NCI-H82 treated with DMSO at 0.1 percent for 48 hours (cell line): ENCODE measurements around the gene PPP1R12A.
"Not testable (repeated sequence)": the region's sequence is repeated elsewhere in the genome, so short reads cannot be mapped to it uniquely, and the experiment has no call there.

Experiments
- DNase-seq: peaks from one replicate; lab custom pipeline; 2025; ENCODE audit not compliant: unreplicated experiment; lab: John Stamatoyannopoulos, UW

PPP1R12A gene

DNA sequence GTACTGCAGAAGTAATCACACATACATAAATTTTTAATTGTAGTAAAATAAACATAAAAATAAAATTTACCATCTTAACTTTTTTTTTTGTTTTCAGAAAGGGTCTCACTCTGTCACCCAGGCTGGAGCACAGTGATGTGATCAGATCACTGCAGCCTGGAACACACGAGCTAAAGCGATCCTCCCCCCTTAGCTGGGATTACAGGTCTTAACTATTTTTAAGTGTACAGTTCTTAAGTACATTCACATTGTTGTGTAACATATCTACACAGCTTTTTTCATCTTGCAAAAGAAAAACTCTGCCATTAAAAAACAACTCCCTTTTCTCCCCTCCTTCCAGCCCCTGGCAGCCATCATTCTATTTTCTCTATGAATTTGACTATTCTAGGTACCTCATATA is 92.3 kb downstream of the PPP1R12A start:
- DNase-seq = no peak

DNA sequence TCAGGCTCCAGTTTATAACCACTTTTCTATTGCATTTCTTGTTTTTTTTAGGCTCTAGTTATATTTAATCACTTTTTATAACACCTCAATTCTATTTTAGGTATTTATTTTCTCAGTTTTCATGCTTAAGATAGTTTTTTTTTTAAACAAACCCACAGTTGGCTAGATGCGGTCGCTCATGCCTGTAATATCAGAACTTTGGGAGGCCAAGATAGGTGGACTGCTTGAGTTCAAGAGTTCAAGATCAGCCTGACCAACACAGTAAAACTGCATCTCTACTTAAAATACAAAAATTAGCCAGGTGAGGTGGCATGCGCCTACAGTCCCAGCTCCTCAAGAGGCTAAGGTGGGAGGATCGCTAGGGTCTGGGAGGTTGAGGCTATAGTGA is 93.0 kb downstream of the PPP1R12A start:
- no peak for DNase-seq

DNA sequence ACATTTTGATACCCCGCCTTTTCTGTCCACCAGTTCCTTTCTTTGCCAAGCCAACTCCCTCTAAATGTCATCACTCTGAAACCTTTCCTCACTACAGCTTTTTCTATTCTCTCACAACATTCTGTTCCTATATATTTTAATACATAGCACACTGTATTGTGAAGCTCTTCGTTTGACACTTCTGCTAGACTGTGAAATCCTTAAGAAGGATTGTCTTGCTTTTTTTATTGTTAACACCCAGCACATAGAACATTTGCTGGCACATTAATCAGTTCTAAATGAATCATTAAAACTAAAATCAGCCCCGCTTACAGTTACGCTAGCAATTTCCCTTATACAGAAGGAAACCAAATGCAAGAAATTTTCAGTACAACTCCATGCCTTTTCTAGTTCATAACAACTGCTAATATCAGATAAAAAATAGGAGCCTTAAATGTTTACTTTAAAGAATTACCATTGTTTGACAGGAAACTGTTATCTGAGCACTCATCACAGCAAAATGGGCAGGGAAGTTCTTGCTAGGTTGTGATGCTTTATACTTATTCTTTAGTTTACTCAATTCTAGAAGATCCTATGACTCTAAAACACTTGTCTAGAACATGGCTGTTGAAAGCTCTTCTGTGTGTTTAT is 93.5 kb downstream of the PPP1R12A start:
- DNase-seq = no peak

DNA sequence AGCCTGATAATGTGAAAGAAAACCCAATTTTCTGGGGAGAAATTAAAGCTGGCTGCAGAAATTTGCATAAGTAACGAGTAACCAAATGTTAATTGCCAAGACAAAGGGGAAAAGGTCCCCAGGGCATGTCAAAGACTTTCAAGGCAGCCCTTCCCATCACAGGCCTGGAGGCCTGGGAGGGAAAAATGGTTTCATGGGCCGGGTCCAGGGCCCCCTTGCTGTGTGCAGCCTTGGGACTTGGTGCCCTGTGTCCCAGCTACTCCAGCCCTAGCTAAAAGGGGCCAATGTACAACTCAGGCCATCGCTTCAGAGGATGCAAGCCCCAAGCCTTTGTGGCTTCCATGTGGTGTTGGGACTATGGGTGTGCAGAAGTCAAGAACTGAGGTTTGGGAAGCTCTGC is 96.5 kb downstream of the PPP1R12A start:
- no peak for DNase-seq

DNA sequence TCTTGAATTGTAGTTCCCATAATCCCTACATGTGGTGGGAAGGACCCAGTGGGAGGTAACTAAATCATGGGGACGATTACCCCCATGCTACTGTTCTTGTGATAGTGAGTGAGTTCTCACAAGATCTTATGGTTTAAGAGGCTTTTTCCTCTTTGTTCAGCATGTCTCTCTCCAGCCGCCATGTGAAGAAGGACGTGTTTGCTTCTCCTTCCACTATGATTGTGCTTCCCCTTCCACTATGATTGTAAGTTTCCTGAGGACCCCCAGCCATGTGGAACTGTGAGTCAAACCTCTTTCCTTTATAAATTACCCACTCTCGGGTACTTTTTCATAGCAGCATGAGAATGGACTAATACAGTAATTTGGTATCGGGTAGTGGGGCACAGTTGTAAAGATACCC is 97.3 kb downstream of the PPP1R12A start:
- DNase-seq = no peak

DNA sequence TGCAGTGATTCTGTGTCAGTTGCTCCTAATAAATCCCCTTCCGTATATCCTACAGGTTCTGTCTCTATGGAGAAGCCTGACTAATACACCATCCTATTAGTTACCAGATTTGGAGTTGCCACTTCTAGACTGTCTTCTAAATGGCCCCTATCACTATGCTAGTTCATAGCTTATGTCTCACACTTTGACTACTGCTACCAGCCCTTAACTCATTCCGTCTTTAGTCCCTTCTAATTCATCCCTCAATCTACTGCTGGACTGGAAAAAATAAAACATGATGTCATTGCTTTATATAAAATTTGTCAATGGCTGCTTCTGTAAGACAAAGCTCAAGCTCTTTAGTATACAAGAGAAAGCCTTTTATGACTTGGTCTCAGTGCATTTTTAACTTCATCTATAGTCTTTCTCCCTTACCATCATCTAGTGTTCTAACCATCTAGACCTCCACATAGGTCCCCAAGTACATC is 99.5 kb downstream of the PPP1R12A start:
- DNase-seq = no peak

DNA sequence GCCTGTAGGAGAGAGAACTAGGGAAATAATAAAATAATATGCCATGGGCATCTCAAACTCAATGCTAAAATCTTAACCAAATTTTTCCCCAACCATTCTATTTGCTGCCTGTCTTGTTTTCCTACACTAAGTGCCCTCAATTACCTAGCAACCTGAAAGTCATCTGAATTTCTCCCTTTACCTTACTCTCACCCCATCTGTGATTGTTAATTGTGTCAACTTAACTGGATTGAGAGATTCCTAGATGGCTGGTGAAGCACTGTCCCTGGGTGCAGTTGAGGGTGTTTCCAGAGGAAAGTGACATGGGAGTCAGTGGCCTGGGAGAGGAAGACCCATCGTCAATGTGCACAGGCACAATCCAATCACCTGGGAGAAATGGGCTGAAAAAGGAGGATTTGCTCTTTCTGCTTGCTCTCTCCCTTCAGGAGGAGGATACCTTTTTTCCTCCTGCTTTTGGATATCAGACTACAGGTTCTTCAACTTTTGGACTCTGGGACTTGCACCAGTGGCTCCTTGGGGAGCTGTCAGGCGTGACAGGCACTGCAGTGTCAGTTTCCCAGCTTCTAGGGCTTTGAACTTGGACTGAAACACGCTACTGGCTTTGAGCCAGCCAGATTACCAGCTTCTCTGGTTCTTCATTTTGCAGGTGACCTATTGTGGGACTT is 100.1 kb downstream of the PPP1R12A start:
- no peak for DNase-seq

DNA sequence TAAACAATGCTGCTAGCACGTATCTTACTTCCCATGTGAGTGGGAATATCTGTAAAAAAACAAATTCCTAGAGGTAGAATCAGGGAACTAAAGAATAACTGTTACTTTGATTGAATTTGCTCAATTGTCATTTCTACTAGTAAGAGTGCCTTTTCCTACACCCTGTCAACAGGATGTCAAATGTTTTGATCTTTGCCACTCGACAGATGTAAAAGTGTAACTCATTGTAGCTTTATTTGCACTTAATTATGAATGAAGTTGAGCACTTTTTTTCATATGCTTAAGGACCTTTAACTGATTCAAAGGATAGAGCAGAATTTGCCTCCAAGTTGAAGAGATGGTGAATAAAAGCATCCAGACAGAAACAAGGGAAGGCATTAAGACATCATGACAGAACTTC is 104.5 kb downstream of the PPP1R12A start:
- DNase-seq = no peak

DNA sequence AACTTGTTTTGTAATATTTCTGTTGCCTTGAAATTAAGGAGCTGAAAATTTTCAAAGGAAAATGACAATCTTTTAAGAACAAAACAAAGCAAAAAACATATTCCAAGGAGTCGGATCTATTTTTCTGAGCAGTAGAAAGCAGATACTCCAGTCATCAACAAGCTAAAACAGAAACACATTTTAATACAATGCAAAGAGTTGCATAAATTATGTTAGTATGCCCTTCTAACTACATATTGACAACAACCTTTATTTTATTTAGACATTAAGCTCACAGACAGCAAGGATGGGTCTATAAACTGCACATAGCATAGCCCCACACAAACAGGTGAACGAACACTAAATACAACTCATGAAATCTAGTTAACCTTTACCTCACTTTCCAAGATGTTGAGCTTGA is 106.0 kb downstream of the PPP1R12A start:
- no peak for DNase-seq

DNA sequence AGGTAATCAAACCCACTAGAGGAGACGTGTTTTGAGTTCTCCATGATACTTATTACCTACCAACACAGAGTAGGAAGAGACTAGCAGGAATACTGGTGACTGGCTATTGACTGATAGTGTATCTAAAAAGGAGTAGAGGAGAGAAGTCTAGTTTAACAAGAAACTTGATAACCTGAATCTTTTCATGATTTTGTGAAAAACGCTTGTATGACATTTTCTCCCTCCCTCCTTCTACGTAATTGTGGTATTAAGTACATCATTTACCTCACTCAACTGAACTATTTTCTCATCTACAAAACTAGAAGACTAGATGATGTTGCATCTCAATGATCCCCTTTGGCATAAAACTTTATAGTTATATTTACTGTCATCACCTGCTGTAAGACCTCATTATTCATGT is 107.4 kb downstream of the PPP1R12A start:
- no peak for DNase-seq

DNA sequence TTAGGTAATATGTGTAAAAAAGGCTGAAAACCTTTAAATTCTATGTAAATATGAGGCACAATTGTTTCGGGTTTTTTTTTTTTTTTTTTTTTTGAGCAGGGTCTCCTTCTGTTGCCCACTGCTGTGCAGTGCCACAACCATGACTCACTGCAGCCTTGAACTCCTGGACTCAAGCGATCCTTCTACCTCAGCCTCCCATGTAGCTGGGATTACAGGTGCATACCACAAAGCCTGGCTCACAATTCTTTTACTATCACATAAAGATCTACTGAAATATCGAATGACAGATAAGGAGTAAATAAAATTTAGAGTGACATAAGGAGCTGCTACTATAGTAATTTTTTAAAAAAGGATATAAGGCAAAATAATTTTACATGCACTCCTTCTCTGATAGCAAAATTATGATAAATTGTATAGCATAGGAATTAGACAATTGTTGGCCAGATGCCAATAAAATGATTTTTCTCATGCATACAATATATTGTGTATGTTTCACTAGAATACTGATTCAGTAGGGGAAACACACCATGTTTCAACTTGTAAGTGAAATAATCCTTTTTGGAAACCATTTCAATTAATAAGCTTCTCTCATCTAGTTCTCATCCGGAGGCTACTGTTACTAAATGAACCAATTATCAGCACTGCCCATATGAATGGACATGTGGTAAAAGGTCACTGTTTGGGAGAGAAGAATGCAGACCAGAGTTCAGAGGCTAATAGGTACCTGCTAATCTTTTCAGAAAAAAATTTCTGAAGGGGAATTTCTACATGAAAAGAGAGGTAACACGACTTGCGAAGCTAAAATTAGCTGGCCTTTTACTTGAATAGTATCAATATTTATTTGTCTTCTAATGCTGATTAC is 108.4 kb downstream of the PPP1R12A start:
- no peak for DNase-seq

DNA sequence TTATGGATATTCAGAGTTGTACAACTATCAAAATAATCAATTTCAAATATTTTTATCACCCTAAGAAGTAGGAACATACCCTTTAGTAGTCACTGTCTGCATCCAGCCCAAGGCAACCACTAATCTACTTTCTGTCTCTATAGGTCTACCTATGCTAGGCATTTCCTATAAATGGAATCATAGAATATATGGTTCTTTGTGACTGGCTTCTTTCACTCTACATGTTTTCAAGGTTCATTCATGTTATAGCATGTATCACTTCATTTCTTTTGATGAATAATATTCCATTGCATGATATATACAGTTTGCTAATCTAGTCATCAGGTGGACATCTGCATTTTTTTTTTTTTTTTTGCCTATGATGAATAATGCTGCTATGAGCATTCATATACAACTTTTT is 112.4 kb downstream of the PPP1R12A start:
- DNase-seq = no peak

DNA sequence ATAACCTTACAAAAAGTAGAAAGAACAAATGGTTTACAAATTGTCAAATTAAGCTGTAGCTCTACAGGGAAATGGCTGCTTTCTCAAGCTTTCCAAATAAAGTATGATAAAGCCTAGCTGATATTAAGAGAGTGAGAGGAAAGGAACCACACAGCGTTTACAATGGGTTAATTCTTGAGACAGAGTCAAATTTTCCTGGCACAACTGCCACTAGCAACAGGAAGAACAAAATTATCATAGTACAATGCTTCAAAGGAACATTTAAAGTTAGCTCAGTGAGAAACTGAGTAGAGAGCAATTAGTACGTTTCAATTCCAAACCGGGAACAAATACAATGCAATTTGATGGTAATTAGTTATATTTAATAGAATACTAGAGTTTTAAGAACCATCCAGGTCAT is 116.0 kb downstream of the PPP1R12A start:
- DNase-seq = no peak

DNA sequence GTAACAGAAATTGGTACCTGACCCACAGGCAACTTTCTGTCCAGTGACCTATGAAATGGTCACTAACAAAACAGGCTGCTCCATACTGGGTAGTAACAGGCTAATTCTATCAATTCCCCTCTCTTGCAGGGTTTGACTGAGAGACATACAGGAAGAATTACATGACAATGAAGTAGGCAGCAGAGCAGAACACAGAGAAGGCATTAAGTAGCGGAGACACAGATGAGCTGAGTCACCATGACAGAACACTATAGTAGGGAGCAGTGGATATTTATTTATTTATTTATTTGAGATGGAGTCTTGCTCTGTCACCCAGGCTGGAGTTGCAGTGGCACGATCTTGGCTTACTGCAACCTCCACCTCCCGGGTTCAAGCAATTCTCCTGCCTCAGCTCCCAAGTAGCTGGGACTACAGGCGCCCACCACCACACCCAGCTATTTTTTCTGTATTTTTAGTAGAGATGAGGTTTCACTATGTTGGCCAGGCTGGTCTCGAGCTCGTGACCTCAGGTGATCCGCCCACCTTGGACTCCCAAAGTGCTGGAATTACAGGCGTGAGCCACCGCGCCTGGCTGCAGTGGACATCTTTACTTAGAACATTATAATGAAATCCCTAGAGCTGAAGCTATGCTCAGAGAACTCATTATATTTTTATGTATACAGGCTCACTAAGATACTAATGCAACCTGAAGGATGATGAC is 150.4 kb downstream of the PPP1R12A start:
- DNase-seq = not testable (repeated sequence)

DNA sequence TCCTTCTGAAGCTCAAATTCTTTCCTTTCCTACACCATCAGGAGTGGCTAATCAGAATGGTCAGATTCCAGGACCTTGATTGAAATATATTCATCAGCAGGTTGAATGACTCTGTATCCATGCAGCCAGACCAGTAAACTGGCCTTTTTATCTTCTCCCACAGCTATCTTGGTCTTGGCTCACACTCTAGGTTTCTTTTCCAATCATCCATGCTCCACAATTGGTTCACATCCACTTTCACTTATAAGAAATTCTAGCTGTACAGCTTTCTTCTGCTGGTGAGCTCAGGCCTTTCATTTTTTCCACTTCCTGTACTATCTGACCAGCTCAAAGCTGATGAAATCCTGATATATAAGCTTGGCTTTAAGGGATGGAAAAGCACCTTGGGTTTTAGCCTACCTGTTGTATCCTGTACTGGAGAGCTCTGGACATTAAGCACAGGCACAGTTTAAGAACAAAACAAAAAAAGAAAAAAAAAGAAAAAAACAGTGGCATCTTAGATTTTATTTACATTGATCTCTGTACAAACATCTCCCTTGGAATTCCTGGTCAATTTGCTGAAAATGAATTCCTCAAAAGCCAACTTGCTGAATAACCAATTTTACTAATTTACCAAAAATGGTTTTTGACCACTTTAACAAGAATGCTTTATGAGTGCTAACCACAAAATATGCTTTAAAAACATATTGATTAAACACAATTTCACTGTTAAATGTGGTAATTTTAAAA is 152.6 kb downstream of the PPP1R12A start:
- DNase-seq = no peak

DNA sequence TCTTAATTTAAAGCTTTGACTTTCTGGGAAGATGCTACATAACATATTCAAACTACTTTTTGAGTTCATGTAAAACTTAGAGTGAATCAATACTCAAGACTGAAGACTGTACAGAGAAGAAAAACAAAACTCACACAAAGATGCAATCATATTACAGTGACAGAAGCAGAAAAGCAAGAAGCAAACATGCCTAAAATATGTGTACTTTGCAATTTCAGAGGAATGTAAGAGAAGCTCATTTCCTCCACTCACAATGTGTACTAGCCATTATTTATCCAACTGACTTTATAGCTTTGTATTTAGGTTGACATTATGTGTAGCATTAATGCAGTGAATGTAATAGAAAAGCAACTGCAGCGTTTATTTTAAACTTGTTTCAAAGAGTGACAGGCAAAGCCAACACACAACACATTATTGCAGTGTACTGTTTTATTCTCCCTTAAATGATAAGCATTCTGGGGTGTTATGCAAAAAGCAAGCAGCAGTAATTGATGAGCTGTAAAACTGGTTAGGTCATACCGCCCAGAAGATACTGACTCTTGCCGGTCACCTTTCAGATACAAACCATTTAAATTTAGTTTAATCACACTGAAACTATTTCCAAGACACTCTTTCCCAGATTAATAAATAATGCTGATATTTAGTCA is 156.0 kb downstream of the PPP1R12A start:
- DNase-seq = no peak

DNA sequence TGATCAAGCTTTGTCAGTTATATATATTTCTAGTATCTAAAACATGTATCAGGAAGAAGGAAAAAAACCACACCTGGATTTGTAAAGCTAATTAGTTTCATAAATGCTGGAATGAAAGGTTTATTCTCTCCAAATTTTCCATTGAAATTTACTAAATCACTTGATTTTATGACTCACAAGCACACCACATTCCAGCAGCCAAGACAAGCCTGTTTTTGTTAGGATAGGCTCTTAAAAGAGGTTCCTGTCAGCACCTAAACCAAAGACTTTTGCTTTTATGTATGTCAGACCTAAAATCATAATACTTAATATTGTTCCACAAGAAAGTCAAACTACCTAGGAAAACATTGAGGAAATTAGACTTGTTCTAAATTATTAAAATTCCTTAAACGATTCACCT is 158.8 kb downstream of the PPP1R12A start:
- DNase-seq = no peak

DNA sequence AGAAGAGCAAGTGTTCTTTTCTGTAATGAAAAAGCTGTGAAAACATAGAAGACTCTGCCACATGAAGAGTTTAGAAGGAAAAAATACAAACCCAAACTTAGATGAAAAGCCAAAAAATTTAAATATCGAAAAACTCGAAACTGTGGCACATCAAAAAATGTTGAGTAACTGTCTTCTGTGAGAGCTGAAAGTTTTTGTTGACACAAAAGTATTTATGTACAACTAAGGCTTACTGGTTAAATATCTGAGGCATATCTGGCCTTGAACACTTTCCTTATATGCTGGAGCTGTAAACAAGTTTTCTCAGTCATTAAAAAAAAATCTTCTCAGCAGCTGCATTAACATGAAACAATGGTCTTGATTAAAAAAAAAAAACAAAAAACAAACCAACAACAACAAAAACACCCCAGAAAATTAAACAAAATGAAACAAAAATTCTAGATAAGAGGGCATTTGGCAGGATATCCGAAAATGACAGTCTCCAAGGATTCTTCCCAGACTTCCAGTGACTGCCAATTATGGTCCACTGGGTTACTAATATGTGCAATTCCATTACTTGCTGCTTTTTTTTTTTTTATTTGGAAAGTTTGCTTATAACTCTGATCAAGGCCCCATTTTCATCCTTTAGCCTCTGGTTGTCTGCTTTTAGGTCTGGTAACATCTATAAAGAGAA is 159.4 kb downstream of the PPP1R12A start:
- no peak for DNase-seq

DNA sequence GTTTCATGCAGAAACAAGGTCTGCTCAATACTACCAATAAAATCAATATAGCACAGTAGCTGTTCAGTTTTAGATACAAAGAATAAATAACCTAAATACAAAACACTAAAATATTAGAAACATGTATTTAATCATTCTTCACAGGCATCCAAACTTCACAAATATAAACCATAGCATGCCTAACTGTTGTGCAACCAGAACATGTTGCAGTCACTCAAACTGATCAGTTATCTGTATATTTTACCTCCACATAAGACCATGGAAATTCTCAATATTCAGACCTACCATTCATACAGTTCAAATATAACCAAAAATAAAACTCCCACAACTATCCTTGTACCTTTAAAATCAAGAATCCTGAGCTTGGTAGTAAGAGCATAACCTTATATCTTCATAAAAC is 161.0 kb downstream of the PPP1R12A start:
- DNase-seq = no peak
